H9 (cell line): ENCODE results near the gene UGT1A8. TPM values are rescaled to one million over a fixed set of nuclear protein-coding genes. Genes with fewer than 3 reads are reported as not detected.

Experiments
- DNase-seq: peaks from one replicate; pipeline ENCODE4 v3.0.0-alpha.2; 2017
- H2AFZ ChIP-seq: one replicate; pipeline ENCODE4 v1.6.1; 2013; ENCODE audit warnings: mild to moderate bottlenecking, low read length, control low read depth, moderate library complexity
- H2AK5ac ChIP-seq: 2 replicates; pipeline ENCODE4 v1.6.1; 2013; ENCODE audit warnings: low read length, control low read depth, mixed read lengths; ENCODE audit not compliant: insufficient read length
- H2BK120ac ChIP-seq: one replicate; pipeline ENCODE4 v1.6.1; 2013; ENCODE audit warnings: low read depth, mild to moderate bottlenecking, low read length, control low read depth, inconsistent platforms; ENCODE audit not compliant: poor library complexity, severe bottlenecking
- H2BK12ac ChIP-seq: 2 replicates; pipeline ENCODE4 v1.6.1; 2013; ENCODE audit warnings: low read length, control low read depth, mixed read lengths, low read depth; ENCODE audit not compliant: insufficient read length
- H2BK15ac ChIP-seq: 2 replicates; pipeline ENCODE4 v1.6.1; 2013; ENCODE audit warnings: low read depth, low read length, control low read depth
- H2BK20ac ChIP-seq: one replicate; pipeline ENCODE4 v1.6.1; 2013; ENCODE audit warnings: low read depth, mild to moderate bottlenecking, low read length, control low read depth, inconsistent platforms; ENCODE audit not compliant: poor library complexity, severe bottlenecking
- H2BK5ac ChIP-seq: 2 replicates; pipeline ENCODE4 v1.6.1; 2013; ENCODE audit warnings: low read length, control low read depth, mixed read lengths; ENCODE audit not compliant: insufficient read length
- H3K14ac ChIP-seq: 2 replicates; pipeline ENCODE4 v1.6.1; 2013; ENCODE audit warnings: low read length, control low read depth; ENCODE audit not compliant: insufficient read depth
- H3K18ac ChIP-seq: 2 replicates; pipeline ENCODE4 v1.6.1; 2013; ENCODE audit warnings: low read depth, mild to moderate bottlenecking, mixed read lengths, low read length, control low read depth; ENCODE audit not compliant: insufficient read length
- H3K23ac ChIP-seq: 2 replicates; pipeline ENCODE4 v1.6.1; 2013; ENCODE audit warnings: low read length, control low read depth, mixed read lengths, low read depth; ENCODE audit not compliant: insufficient read length
- H3K23me2 ChIP-seq: 2 replicates; pipeline ENCODE4 v1.6.1; 2013; ENCODE audit warnings: low read depth, mild to moderate bottlenecking, mixed read lengths, low read length, control low read depth; ENCODE audit not compliant: insufficient read length, poor library complexity, severe bottlenecking
- H3K27ac ChIP-seq: 2 replicates; pipeline ENCODE4 v1.5.1; 2013; ENCODE audit warnings: low read length, control low read depth, mixed read lengths, low read depth; ENCODE audit not compliant: insufficient read length
- H3K27me3 ChIP-seq: 2 replicates; pipeline ENCODE4 v1.6.1; 2013; ENCODE audit warnings: low read length, control low read depth, inconsistent platforms; ENCODE audit not compliant: insufficient read depth
- H3K4ac ChIP-seq: 2 replicates; pipeline ENCODE4 v1.6.1; 2013; ENCODE audit warnings: low read depth, mild to moderate bottlenecking, control low read depth, inconsistent platforms, low read length, moderate library complexity
- H3K4me1 ChIP-seq: 2 replicates; pipeline ENCODE4 v1.6.1; 2013; ENCODE audit warnings: low read length, control low read depth, inconsistent platforms; ENCODE audit not compliant: insufficient read depth
- H3K4me2 ChIP-seq: 2 replicates; pipeline ENCODE4 v1.6.1; 2013; ENCODE audit warnings: low read length, control low read depth, mixed read lengths; ENCODE audit not compliant: insufficient read length, insufficient read depth
- H3K56ac ChIP-seq: 2 replicates; pipeline ENCODE4 v1.6.1; 2013; ENCODE audit warnings: low read depth, mild to moderate bottlenecking, mixed read lengths, low read length, control low read depth; ENCODE audit not compliant: insufficient read length
- H3K79me1 ChIP-seq: 2 replicates; pipeline ENCODE4 v1.6.1; 2013; ENCODE audit warnings: low read depth, mild to moderate bottlenecking, moderate library complexity, low read length, control low read depth, inconsistent platforms; ENCODE audit not compliant: insufficient read depth, poor library complexity, severe bottlenecking
- H3K79me2 ChIP-seq: 2 replicates; pipeline ENCODE4 v1.6.1; 2013; ENCODE audit warnings: low read length, control low read depth, inconsistent platforms; ENCODE audit not compliant: insufficient read depth
- H3K9ac ChIP-seq: 2 replicates; pipeline ENCODE4 v1.6.1; 2013; ENCODE audit warnings: low read length, control low read depth, mixed read lengths; ENCODE audit not compliant: insufficient read length; ENCODE audit errors: extremely low read depth
- H3K9me3 ChIP-seq: one replicate; pipeline ENCODE4 v1.6.1; 2013; ENCODE audit warnings: low read depth, low read length, inconsistent platforms; ENCODE audit not compliant: control insufficient read depth
- H3T11ph ChIP-seq: one replicate; pipeline ENCODE4 v1.6.1; 2013; ENCODE audit warnings: mild to moderate bottlenecking, low read length, control low read depth, inconsistent platforms
- H4K20me1 ChIP-seq: one replicate; pipeline ENCODE4 v1.6.1; 2013; ENCODE audit not compliant: control insufficient read depth, insufficient read length, insufficient read depth
- H4K5ac ChIP-seq: 2 replicates; pipeline ENCODE4 v1.6.1; 2013; ENCODE audit warnings: low read depth, mild to moderate bottlenecking, mixed read lengths, low read length, control low read depth; ENCODE audit not compliant: insufficient read length
- H4K8ac ChIP-seq: replicated peaks from 2 replicates; pipeline ENCODE4 v1.6.1; 2013; ENCODE audit warnings: low read length, control low read depth, mixed read lengths, low read depth; ENCODE audit not compliant: insufficient read length
- H4K91ac ChIP-seq: 2 replicates; pipeline ENCODE4 v1.6.1; 2013; ENCODE audit warnings: low read depth, mild to moderate bottlenecking, moderate library complexity, mixed read lengths, low read length, control low read depth; ENCODE audit not compliant: insufficient read length
- H3K27ac Mint-ChIP-seq, 3 experiments: 2 replicates in 2 of 3; 3 replicates in 1 of 3; pipeline ENCODE4 v1.8.0; 2020 to 2021; ENCODE audit warnings: mixed read lengths in 3 of 3, mild to moderate bottlenecking in 1 of 3, moderate library complexity in 1 of 3
- H3K27me3 Mint-ChIP-seq: 2 replicates; pipeline ENCODE4 v1.8.0; 2021; ENCODE audit warnings: low read depth, mild to moderate bottlenecking, moderate library complexity, mixed read lengths
- H3K36me3 Mint-ChIP-seq, 3 experiments: 2 replicates in 2 of 3; 3 replicates in 1 of 3; pipeline ENCODE4 v1.8.0; 2020 to 2021; ENCODE audit warnings: low read depth in 3 of 3, mixed read lengths in 3 of 3; ENCODE audit not compliant: insufficient read depth in 1 of 3
- H3K4me1 Mint-ChIP-seq, 2 experiments: 2 replicates each; pipeline ENCODE4 v1.8.0; 2020; ENCODE audit warnings: mixed read lengths in 2 of 2
- H3K4me3 Mint-ChIP-seq, 2 experiments: 2 replicates in 1 of 2; 3 replicates in 1 of 2; pipeline ENCODE4 v1.8.0; 2020 to 2021; ENCODE audit warnings: mild to moderate bottlenecking in 2 of 2, mixed read lengths in 2 of 2, moderate library complexity in 1 of 2
- H3K9me3 Mint-ChIP-seq, 2 experiments: 2 replicates in 1 of 2; 3 replicates in 1 of 2; pipeline ENCODE4 v1.8.0; 2020; ENCODE audit warnings: mild to moderate bottlenecking in 2 of 2, mixed read lengths in 2 of 2, moderate library complexity in 1 of 2
- WGBS: extraction: QIAGEN DNeasy Blood & Tissue Kit; methylation state at CpG from one replicate; pipeline ENCODE4 v1.1.7; 2013; ENCODE audit warnings: missing lambda C conversion rate, low lambda C conversion rate, mixed read lengths; ENCODE audit not compliant: insufficient read length; ENCODE audit errors: extremely low coverage; 5-methylcytosine and 5-hydroxymethylcytosine counted together
- total RNA-seq: library from RNA; stranded (reverse); gene quantifications from 2 replicates; pipeline ENCODE4 v1.2.1, GENCODE V29; 2021
- TF ChIP-seq, protein P1 (sequence below): fragments of 200-600 bp; sonication (generic); conservative IDR thresholded peaks from 3 replicates; pipeline ENCODE4 v1.8.0; 2021; ENCODE audit warnings: antibody characterized with exemption, mild to moderate bottlenecking

UGT1A8 gene
- total RNA-seq, 1 experiment from 2014 or later = not detected

DNA sequence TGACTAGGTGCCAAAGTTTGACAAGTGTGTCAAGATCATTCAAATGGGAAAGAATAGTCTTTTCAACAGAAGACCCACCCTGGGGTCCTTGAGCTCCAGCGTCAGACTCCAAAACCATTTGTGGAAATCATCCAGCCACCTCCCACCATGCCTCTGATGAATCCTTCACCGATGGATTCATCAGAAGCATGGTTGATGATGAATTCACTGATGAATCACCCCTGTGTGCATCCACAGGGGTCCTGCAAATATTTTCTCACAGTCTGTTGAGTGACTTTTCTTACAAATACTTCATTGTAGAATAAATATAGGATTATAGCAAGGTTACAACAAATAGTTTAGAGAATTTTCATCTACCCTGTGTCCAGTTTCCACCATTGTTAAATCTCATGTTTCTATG lies 58.6 kb downstream of the UGT1A8 start:
- Mint-ChIP-seq H3K36me3 (no peaks in the 10 kb centered on the region), H3K27ac (no peak overlapping the region), H3K4me1 (peaks cover 2 to 5% of the 10 kb centered on the region in 2 experiments; a peak in 3 of 4 replicates), H3K4me3 (no peak overlapping the region), H3K27me3 (peaks cover 12% of the 10 kb centered on the region), H3K9me3 (no peaks in the 10 kb centered on the region)
- H2BK5ac ChIP-seq = no peak overlapping the region
- H4K8ac ChIP-seq = no peak overlapping the region
- no peak overlapping the region for H2AK5ac ChIP-seq
- no peak overlapping the region for H2BK15ac ChIP-seq
- no peaks in the 10 kb centered on the region for H4K20me1 ChIP-seq
- H3K56ac ChIP-seq = no peak overlapping the region
- H3K9ac ChIP-seq = no peak overlapping the region
- H3K23ac ChIP-seq = no peak overlapping the region
- H4K5ac ChIP-seq = no peak overlapping the region
- no CpG with 5 or more reads among the region's 2 CpGs for WGBS
- H3K4me1 ChIP-seq = no peaks in the 10 kb centered on the region; the same call in 1 of the 2 replicates
- no peaks in the 10 kb centered on the region for H3K9me3 ChIP-seq
- no peak overlapping the region for H3K4me2 ChIP-seq
- no peak overlapping the region for H3K4ac ChIP-seq
- H4K91ac ChIP-seq = no peak overlapping the region
- no peak overlapping the region for H3K18ac ChIP-seq
- no peak overlapping the region for H2BK20ac ChIP-seq
- H3K27me3 ChIP-seq = no peaks in the 10 kb centered on the region
- H2BK12ac ChIP-seq = no peak overlapping the region
- DNase-seq = no peak
- H2BK120ac ChIP-seq = no peak overlapping the region
- no peaks in the 10 kb centered on the region for H3K79me2 ChIP-seq
- no peaks in the 10 kb centered on the region for H3K23me2 ChIP-seq
- H3K14ac ChIP-seq = no peak overlapping the region
- H3K79me1 ChIP-seq = no peaks in the 10 kb centered on the region
- H3K27ac ChIP-seq = no peak overlapping the region
- TF ChIP-seq, protein P1, sequence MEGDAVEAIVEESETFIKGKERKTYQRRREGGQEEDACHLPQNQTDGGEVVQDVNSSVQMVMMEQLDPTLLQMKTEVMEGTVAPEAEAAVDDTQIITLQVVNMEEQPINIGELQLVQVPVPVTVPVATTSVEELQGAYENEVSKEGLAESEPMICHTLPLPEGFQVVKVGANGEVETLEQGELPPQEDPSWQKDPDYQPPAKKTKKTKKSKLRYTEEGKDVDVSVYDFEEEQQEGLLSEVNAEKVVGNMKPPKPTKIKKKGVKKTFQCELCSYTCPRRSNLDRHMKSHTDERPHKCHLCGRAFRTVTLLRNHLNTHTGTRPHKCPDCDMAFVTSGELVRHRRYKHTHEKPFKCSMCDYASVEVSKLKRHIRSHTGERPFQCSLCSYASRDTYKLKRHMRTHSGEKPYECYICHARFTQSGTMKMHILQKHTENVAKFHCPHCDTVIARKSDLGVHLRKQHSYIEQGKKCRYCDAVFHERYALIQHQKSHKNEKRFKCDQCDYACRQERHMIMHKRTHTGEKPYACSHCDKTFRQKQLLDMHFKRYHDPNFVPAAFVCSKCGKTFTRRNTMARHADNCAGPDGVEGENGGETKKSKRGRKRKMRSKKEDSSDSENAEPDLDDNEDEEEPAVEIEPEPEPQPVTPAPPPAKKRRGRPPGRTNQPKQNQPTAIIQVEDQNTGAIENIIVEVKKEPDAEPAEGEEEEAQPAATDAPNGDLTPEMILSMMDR = no peak
- no peak overlapping the region for H3T11ph ChIP-seq
- H2AFZ ChIP-seq = no peak overlapping the region
